ENCODE measurements around the gene CPAMD8. TPM values are rescaled to one million over a fixed set of nuclear protein-coding genes. Genes with fewer than 3 reads are reported as not detected.

CPAMD8 gene
- total and polyA plus RNA-seq, 10 of the 15 experiments (the other 5 are each of a cell fraction or from before 2014, with no cell fraction given), result 0.12 to 0.97 (median 0.25) TPM; not detected in 3

DNA sequence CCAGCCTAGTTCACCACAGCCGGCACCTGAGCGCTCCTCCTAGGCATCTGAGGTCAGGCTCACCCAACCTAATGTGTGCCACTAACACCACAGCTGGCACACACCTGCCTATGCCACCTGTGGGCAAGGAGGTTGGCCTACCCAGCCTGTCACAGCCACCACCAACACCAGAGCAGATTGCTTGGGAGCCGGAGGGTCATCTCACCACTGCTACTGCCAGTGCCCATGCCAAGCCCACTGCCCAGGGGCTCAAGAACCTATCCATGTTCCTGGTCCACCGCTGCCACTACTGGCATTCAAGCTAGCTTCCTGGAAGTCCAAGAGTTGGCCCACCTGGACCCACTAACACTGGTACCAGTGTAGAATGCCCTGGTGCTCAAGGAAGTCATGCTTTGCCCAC is 95.3 kb downstream of the CPAMD8 start:
- no TSS peak for BruUV-seq (replicated peaks)
- Histone ChIP-seq H3K79me2 (ENCODE audit: control insufficient read depth, insufficient read depth, low read length) (no peaks in the 10 kb centered on the region), H2AFZ (ENCODE audit: control insufficient read depth, low read depth, low read length) (no peak overlapping the region), H3K4me2 (ENCODE audit: control insufficient read depth, insufficient read depth) (no peak overlapping the region), H3K9me3 (replicated peaks; ENCODE audit: control insufficient read depth, insufficient read depth, low read length) (no peaks in the 10 kb centered on the region; the same call in 2 of the 3 replicates), H3K4me1 (ENCODE audit: control insufficient read depth, insufficient read depth, low read length) (no peaks in the 10 kb centered on the region), H3K27ac (ENCODE audit: control insufficient read depth, insufficient read depth) (no peak overlapping the region), H3K9ac (ENCODE audit: control insufficient read depth, insufficient read depth, low read length) (no peak overlapping the region), H4K20me1 (ENCODE audit: control insufficient read depth, insufficient read depth) (no peaks in the 10 kb centered on the region), H3K27me3 (replicated peaks in 1 of 2; ENCODE audit: control insufficient read depth in 2 of 2, insufficient read depth in 2 of 2, low read length in 1 of 2) (no peaks in the 10 kb centered on the region), H3K36me3 (ENCODE audit: control insufficient read depth in 2 of 2, insufficient read depth in 2 of 2, low read length in 1 of 2) (no peaks in the 10 kb centered on the region), H3K4me3 (no peak overlapping the region)
- FAIRE-seq (no peak), ATAC-seq (no peak), DNase-seq (ENCODE audit: low read depth, low spot score) (no peak)
- in situ Hi-C loops (cut with MboI), result no loop called here
- no peak for TF ChIP-seq ATF7 (IDR thresholded peaks at IDR 0.05; ENCODE audit: low read depth)
- no peak for TF ChIP-seq PBX3 (IDR thresholded peaks at IDR 0.05; ENCODE audit: insufficient replicate concordance, low read depth, low read length)
- TF ChIP-seq EED (IDR thresholded peaks at IDR 0.05; ENCODE audit: low read depth), result no peak
- TF ChIP-seq HDAC6 (IDR thresholded peaks at IDR 0.05; ENCODE audit: unreplicated experiment), result no peak
- no peak for TF ChIP-seq NRF1 (conservative IDR thresholded peaks at IDR 0.05; ENCODE audit: low read depth, low read length)
- TF ChIP-seq JUNB (IDR thresholded peaks at IDR 0.05), result no peak
- TF ChIP-seq RAD21 (IDR thresholded peaks at IDR 0.05; ENCODE audit: insufficient read depth, low read depth, low read length), result no peak
- no peak for TF ChIP-seq SMAD1 (IDR thresholded peaks at IDR 0.05; ENCODE audit: low read depth, partially characterized antibody)
- no peak for TF ChIP-seq RAD51 (IDR thresholded peaks at IDR 0.05)
- no peak for TF ChIP-seq ZNF687 (IDR thresholded peaks at IDR 0.05)
- TF ChIP-seq ZNF622 (IDR thresholded peaks at IDR 0.05), result no peak
- no peak for TF ChIP-seq NR2F1 (conservative IDR thresholded peaks at IDR 0.05)
- ChIA-PET POLR2A (no interaction called here), CTCF (interaction anchor here (1.3 kb wide), 1 partner anchor 217 kb away, joined by 3 read pairs; no protein-coding TSS in a partner anchor), SMC1A (ENCODE audit: uncharacterized antibody, unreplicated experiment) (no interaction called here), RAD21 (ENCODE audit: unreplicated experiment) (no interaction called here)
- 54% methylated on average over 4 of the region's 4 CpGs for WGBS (ENCODE audit: insufficient coverage, insufficient replicate concordance, low lambda C conversion rate, missing lambda C conversion rate)
- intact Hi-C loops (cut with micrococcal nuclease; ENCODE audit: unreplicated experiment), result no loop called here

Data from GM12878 (cell line).